Pancreas (tissue), 10 donors: ENCODE results near the gene PADI2. TPM values are rescaled to one million over a fixed set of nuclear protein-coding genes. Genes with fewer than 3 reads are reported as not detected.

ENCODE experiments used
- ATAC-seq, 4 donors: fragments of 200-7000 bp; cut with Tn5 transposase; one replicate each; pipeline versions ENCODE4 v1.8.0 to v1.9.1; 2020; ENCODE audit warnings: mild to moderate bottlenecking in 4 of 4, moderate library complexity in 4 of 4
- DNase-seq, 6 donors: peaks; one replicate each; pipeline ENCODE4 v3.0.0-alpha.2; 2020
- FAIRE-seq: peaks from 2 replicates; lab custom pipeline; 2012; peaks lifted over from hg19 to GRCh38; lab: Jason Lieb, UNC
- H3K27ac ChIP-seq, 4 donors: fragments of 200-600 bp; sonication (generic); 1 replicate in 3 of 4; 2 replicates in 1 of 4; pipeline versions ENCODE4 v1.5.0 to v1.8.0; 2020
- H3K27me3 ChIP-seq, 4 donors: fragments of 200-600 bp; one replicate each; pipeline ENCODE4 v1.8.0; 2021
- H3K36me3 ChIP-seq, 3 donors: fragments of 200-600 bp; sonication (generic) in 1 of 3; one replicate each; pipeline versions ENCODE4 v1.5.0 to v1.8.0; 2020 to 2021
- H3K4me1 ChIP-seq, 3 donors: fragments of 200-600 bp; one replicate each; pipeline ENCODE4 v1.8.0; 2021
- H3K4me3 ChIP-seq, 4 donors: fragments of 200-600 bp; sonication (generic) in 2 of 4; one replicate each; pipeline versions ENCODE4 v1.5.0 to v1.8.0; 2020 to 2021
- H3K9me3 ChIP-seq, 4 donors: fragments of 200-600 bp; one replicate each; pipeline ENCODE4 v1.8.0; 2021
- WGBS, 2 donors: extraction: QIAGEN DNeasy Blood & Tissue Kit; methylation state at CpG; one replicate each; pipeline ENCODE4 v1.1.7; 2013; 5-methylcytosine and 5-hydroxymethylcytosine counted together
- intact Hi-C, 3 donors: fragments of 100-400 bp; cut with DNase I; formaldehyde crosslinking; loops; one replicate each; pipeline versions ENCODE4 v1.11.1 to v1.14.2; 2022
- polyA plus RNA-seq, 2 donors: library from polyadenylated mRNA; stranded (reverse); fragments of 200-250 nt; gene quantifications; one replicate each; pipeline ENCODE4 v1.2.3, GENCODE V29; 2013
- total RNA-seq, 6 donors: library from RNA; stranded (reverse); fragmentation: NEBNext Ultra II Directional in 4 of 6; extraction: Animal tissue kit (Norgen Biotek cat#: 25700) in 4 of 6; gene quantifications; one replicate each; pipeline versions ENCODE4 v1.2.1 to v1.2.4, GENCODE V29; 2021 to 2023
- TF ChIP-seq, protein P1 (sequence below), 4 donors: fragments of 200-600 bp; sonication (generic) in 3 of 4; IDR thresholded peaks; one replicate each; pipeline versions ENCODE4 v1.5.0 to v1.8.0; 2021; ENCODE audit warnings: antibody characterized with exemption in 4 of 4
- donor health status: healthy with polysubstance abuse.
- donor health status: DM: no; HTN: no; CAD: no; lungs with moderate emphysema.
- donor health status: DM: no; HTN: no; CAD: no.
- donor health status: control.
- donor health status: control.
- donor health status: Bipolar disorder and iron deficiency.
- donor health status: DM: yes; HTN: yes; CAD: no.
- donor health status: DM: no; HTN: no; CAD: no.
- donor health status: DM: no; HTN: no; CAD: no.
- donor health status: DM: yes; HTN: yes; CAD: no.

Gene PADI2
- total and polyA plus RNA-seq, 8 donors: 0.42 to 10.0 (median 0.93) TPM

DNA sequence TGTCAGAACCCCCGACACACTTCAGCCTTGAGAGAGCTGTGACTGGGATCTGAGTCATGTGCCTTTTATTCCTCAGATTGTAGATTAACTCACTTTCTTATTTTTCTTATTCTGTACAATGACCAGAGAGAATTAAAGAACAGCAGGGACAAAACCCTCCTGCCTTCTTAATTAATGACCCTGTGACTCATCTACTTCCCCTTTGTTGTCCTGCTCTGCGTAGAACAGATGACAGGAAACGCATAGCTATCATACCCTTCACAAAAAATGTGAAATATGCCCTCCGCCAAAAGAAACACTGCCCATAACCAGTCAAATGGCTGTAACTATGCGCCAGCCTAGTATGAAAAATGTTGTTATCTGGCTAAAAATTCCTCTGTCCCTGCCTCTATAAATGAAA is 9.1 kb upstream of the PADI2 start:
- FAIRE-seq: no peak
- no peak overlapping the region for H3K4me3 ChIP-seq

DNA sequence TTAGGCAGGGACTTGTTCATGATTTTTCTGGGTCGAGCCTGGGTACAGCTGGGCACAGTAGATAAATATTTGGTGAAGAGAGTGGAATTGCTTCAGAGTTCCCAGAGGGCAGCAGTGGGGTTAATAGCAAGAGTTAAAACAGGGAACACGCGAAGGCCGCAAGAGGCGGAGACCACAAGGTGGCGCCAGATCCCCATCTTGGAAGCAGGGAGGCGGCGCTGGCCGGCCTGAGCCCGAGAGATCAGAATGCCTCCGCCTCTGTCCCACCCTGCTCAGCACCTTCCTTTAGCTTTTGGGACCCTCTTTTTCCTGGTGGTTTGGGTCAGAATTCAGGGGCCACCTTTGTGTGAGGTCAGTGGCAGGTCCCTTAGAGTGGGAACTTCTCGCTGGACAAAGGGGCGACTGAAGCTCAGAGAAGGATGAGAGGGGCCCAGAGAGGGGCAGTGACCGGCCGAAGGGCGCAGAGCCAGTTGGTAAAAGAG is 6.5 kb upstream of the PADI2 start:
- Histone ChIP-seq H3K4me1 (no peaks in the 10 kb centered on the region), H3K4me3 (no peak overlapping the region), H3K36me3 (no peaks in the 10 kb centered on the region), H3K27me3 (no peaks in the 10 kb centered on the region), H3K9me3 (no peaks in the 10 kb centered on the region), H3K27ac (no peak overlapping the region)
- 7 to 10% methylated on average over 16 of the region's 16 CpGs for WGBS, 2 donors
- DNase-seq: peak; percentile 77 to 99 (median 92)
- no peak for FAIRE-seq
- ATAC-seq: peak; percentile 88 to 95 (median 93)
- intact Hi-C loops: loop anchor here in 2 of 3 donors (5.0 to 10.0 kb wide), 2 partner anchors 112 to 209 kb away; no protein-coding TSS in a partner anchor
- TF ChIP-seq, protein P1, sequence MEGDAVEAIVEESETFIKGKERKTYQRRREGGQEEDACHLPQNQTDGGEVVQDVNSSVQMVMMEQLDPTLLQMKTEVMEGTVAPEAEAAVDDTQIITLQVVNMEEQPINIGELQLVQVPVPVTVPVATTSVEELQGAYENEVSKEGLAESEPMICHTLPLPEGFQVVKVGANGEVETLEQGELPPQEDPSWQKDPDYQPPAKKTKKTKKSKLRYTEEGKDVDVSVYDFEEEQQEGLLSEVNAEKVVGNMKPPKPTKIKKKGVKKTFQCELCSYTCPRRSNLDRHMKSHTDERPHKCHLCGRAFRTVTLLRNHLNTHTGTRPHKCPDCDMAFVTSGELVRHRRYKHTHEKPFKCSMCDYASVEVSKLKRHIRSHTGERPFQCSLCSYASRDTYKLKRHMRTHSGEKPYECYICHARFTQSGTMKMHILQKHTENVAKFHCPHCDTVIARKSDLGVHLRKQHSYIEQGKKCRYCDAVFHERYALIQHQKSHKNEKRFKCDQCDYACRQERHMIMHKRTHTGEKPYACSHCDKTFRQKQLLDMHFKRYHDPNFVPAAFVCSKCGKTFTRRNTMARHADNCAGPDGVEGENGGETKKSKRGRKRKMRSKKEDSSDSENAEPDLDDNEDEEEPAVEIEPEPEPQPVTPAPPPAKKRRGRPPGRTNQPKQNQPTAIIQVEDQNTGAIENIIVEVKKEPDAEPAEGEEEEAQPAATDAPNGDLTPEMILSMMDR (IDR thresholded peaks at IDR 0.05): peak; percentile 83 to 90 (median 88)

More for the DNA sequence above, 9.1 kb upstream of the PADI2 start:
- H3K36me3 ChIP-seq: no peaks in the 10 kb centered on the region
- TF ChIP-seq, protein P1 (IDR thresholded peaks at IDR 0.05): no peak
- H3K4me1 ChIP-seq: no peaks in the 10 kb centered on the region
- 52 to 53% methylated on average over 5 of the region's 5 CpGs for WGBS, 2 donors
- no peak for DNase-seq
- no peaks in the 10 kb centered on the region for H3K27me3 ChIP-seq
- no peaks in the 10 kb centered on the region for H3K9me3 ChIP-seq
- peak overlapping the region in 3 of 4 donors; percentile 1 to 66 (median 63) for H3K27ac ChIP-seq
- intact Hi-C loops: loop anchor here in 2 of 3 donors (5.0 to 10.0 kb wide), 2 partner anchors 109 to 206 kb away; no protein-coding TSS in a partner anchor
- peak in 3 of 4 donors; percentile 65 to 72 (median 69) for ATAC-seq

DNA sequence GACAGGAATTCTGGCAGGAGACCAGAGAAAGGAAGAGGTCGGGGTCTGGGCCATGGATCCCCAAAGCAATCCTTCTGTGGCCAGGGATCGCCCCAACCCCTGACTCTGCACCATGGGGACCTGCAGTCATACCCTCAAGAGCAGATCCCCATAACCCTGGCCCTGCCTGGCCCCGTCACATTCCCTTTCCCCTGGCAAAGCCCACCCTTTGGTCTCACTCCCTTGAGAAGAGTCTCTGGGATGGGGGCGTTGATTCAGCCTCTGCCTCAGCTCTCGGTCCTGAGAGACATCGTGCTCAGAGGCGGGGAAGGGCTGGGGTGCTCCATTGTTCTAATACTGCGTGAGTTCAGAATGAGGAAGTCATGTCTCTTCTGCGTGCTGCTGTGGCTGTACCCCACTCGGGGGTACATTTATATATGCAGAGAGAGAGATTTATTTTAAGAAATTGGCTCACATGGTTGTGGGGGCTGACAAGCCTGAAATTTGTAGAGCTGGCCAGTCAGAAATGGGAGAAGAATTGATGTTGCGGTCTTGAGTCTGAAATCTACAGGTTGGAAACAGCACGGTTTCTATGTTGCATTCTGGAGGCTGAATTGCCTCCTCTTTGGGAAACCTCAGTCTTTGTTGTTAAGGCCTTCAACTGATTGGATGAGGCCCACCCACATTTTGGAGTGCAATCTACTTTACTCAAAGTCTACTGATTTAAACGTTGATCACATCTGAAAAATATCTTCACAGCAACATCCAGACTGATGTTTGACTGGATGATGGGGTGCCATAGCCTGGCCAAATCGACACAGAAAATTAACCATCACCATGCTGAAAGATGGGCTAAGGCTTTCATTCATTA is 4.2 kb upstream of the PADI2 start:
- FAIRE-seq (no peak), ATAC-seq (no peak), DNase-seq (no peak)
- H3K27me3 ChIP-seq: no peaks in the 10 kb centered on the region
- no peak overlapping the region for H3K4me3 ChIP-seq
- H3K36me3 ChIP-seq: no peaks in the 10 kb centered on the region
- no peaks in the 10 kb centered on the region for H3K9me3 ChIP-seq
- TF ChIP-seq, protein P1 (IDR thresholded peaks at IDR 0.05): no peak
- intact Hi-C loops: loop anchor here in 2 of 3 donors (5.0 to 10.0 kb wide), 2 partner anchors 211 to 214 kb away; no protein-coding TSS in a partner anchor
- WGBS, 2 donors: 79 to 84% methylated on average over 14 of the region's 14 CpGs
- H3K27ac ChIP-seq: no peak overlapping the region
- no peaks in the 10 kb centered on the region for H3K4me1 ChIP-seq

DNA sequence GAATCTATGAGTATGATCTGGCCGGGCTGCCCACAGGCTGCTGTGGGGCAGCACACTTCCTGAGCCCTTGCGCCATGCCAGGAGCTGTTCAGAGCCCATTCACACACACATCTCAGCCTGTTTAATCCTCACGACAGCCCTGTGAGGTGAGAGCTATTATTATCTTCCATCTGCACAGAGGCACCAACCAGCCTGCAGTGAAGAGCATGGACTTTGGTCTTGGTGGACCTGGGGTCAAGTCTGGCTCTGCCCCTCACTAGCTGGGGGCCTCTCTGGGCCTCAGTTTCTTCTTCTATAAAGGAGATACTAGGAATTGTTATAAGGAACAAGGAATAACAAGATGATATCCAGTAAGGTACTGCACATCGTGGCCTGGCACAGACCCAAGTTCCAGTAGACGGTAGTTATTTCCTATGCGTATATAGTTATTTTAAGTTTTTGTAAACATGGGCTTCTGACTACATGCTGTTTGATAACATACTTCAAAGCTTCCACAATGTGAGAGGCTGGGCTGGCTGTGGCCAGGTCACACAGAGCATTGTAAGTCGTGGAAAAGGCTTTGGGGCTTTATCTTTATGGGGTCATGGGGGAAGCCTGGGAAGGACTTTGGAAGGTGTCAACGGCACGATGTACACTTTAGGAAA is 3.4 kb upstream of the PADI2 start:
- ATAC-seq (no peak), DNase-seq (no peak), FAIRE-seq (no peak)
- Histone ChIP-seq H3K27me3 (no peaks in the 10 kb centered on the region), H3K36me3 (no peaks in the 10 kb centered on the region), H3K4me1 (no peaks in the 10 kb centered on the region), H3K9me3 (no peaks in the 10 kb centered on the region), H3K27ac (no peak overlapping the region), H3K4me3 (no peak overlapping the region)
- intact Hi-C loops: loop anchor here in 2 of 3 donors (5.0 to 10.0 kb wide), 2 partner anchors 212 to 215 kb away; no protein-coding TSS in a partner anchor
- TF ChIP-seq, protein P1 (IDR thresholded peaks at IDR 0.05): no peak
- 40 to 43% methylated on average over 9 of the region's 9 CpGs for WGBS, 2 donors
